ENCODE data around the gene PANK1.

PANK1 gene

GRCh38 chr10:89662596-89662995, 17.6 kb upstream of the PANK1 start:
- ATAC-seq (no peak), DNase-seq (no peak)
- Mint-ChIP-seq H3K27ac (no peak overlapping the region), H3K9me3 (no peaks in the 10 kb centered on the region), H3K27me3 (peaks cover 8% of the 10 kb centered on the region), H3K4me1 (no peaks in the 10 kb centered on the region), H3K4me3 (no peak overlapping the region)

- Mint-ChIP-seq H3K27ac (no peak overlapping the region), H3K4me1 (no peaks in the 10 kb centered on the region), H3K27me3 (no peaks in the 10 kb centered on the region), H3K9me3 (peaks cover 5 to 7% of the 10 kb centered on the region in 2 donors), H3K4me3 (no peak overlapping the region)
- DNase-seq, result no peak
- ATAC-seq, result no peak
Observed at GRCh38 chr10:89659143-89660131, 14.4 kb upstream of the PANK1 start.

- Mint-ChIP-seq H3K9me3 (peaks cover 5 to 7% of the 10 kb centered on the region in 2 donors), H3K4me1 (no peaks in the 10 kb centered on the region), H3K27me3 (no peaks in the 10 kb centered on the region), H3K27ac (no peak overlapping the region), H3K4me3 (no peak overlapping the region)
- DNase-seq (no peak), ATAC-seq (no peak)
Observed at GRCh38 chr10:89657302-89657701, 12.3 kb upstream of the PANK1 start.

DNA sequence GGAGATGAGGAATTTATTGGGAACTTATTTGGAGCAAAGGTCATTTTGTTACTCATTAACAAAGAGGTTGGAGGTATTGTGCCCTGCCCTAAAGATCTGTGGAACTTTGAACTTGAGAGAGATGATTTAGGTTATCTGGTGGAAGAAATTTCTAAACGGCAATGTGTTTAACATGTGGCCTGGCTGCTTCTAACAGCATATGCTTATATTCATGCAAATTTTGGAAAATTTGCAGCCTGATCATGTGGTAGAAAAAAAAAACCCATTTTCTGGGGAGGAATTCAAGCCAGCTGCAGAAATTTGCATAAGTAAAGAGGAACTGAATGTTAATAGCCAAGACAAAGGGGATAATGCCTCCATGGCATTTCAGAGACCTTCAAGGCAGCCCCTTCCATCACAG, 10.7 kb upstream of the PANK1 start:
- ATAC-seq (no peak), DNase-seq (no peak)
- H3K27ac Mint-ChIP-seq, result no peak overlapping the region
- H3K4me1 Mint-ChIP-seq, result no peaks in the 10 kb centered on the region
- H3K4me3 Mint-ChIP-seq, result no peak overlapping the region
- peaks cover 5 to 7% of the 10 kb centered on the region in 2 donors for H3K9me3 Mint-ChIP-seq
- H3K27me3 Mint-ChIP-seq, result no peaks in the 10 kb centered on the region

GRCh38 chr10:89653410-89653869, 8.4 kb upstream of the PANK1 start:
- DNase-seq (no peak), ATAC-seq (no peak)
- Mint-ChIP-seq H3K4me1 (no peaks in the 10 kb centered on the region), H3K27me3 (peaks cover 16% of the 10 kb centered on the region), H3K4me3 (no peak overlapping the region), H3K27ac (no peak overlapping the region), H3K9me3 (peaks cover 5 to 7% of the 10 kb centered on the region in 2 donors)

DNA sequence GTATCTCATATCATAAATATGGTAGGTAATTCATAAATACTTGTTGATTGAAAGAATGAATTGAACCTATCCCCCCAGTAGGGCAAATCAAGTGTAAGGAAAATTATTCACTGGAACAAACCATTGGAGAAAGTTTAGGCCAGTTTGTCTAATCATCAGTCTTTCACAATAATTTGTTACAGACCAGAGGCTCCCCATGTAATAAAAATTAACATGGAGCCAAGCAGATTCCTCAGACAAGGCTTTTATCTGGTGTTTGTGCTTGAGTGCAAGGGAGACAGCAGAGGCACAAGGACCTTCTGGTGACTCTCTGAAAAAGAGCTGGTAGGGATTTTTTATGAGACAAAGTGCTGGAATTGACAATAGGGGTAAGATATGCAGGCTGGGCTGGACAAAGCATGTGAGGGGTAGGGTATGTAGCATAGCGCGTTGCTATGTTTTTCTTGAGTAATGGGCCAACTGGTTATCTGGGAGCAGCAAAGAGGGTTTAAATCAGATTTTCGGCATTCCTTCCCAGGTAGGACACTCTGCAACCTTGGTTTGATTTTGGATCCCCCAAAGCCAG, 7.8 kb upstream of the PANK1 start:
- ATAC-seq (no peak), DNase-seq (no peak)
- Mint-ChIP-seq H3K27ac (no peak overlapping the region), H3K4me1 (no peaks in the 10 kb centered on the region), H3K9me3 (peaks cover 5 to 7% of the 10 kb centered on the region in 2 donors), H3K4me3 (no peak overlapping the region), H3K27me3 (peaks cover 21% of the 10 kb centered on the region)

DNA sequence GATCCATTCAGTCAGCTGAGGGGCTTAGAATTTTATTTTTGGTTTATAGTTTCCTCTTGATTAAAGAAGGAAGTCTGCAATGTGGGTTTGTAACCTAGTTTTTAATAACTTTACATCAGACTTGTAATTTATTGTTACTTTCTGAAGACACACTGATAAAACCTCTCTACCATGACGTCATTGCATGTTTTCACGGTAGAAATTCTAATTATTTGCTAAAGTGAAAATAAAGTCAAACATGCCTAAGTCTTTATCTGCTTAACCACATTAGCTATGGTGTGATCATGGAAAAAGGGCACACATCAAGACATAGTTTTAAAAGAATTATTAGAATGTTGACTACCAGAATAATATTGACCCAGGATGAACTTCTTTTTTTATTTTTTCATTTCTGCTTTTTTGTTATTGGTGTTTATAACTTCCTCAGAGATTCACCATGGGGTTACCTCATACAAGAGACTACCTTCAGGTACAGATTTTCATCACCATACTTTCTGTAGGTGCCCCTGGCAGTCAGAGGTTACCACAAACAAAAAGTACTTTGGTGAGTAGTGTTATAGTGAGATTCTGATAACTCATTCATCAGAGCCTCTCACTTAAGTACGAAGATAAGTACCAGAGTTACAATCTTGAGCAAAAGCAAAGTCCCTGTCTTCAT, 7.0 kb upstream of the PANK1 start:
- DNase-seq, result no peak
- Mint-ChIP-seq H3K4me1 (no peaks in the 10 kb centered on the region), H3K27ac (no peak overlapping the region), H3K4me3 (no peak overlapping the region), H3K9me3 (peaks cover 5 to 7% of the 10 kb centered on the region in 2 donors), H3K27me3 (peaks cover 30% of the 10 kb centered on the region)
- ATAC-seq, result peak; percentile 12

DNA sequence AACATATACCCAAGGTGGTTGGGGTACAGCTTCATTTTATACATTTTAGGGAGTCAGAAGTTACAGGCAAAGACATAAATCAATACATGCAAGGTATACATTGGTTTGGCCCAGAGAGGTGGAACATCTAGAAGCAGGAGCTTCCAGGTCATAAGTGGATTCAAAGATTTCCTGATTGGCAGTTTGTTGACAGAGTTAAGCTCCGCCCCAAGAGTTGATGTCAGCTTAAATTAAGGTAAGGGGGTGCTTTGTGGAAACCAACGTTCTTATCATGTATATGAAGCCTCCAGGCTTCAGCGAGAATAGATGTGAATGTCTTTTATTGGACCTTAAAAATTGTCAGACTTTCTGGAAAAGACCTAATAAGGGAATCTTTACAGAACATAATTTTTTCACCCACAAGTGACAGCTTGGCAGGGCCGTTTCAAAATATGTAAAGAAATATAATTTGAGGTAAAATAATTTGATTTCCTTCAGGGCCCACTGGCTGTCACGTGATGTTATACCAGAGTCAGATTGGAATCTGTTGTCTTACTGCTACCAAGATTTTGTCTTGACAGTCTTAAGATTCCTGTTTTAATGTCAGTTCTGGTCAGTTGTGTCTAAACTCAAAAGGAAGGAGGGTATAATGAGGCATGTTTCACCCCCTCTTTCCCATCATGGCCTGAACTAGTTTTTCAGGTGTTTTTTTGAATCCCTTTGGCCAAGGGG, 6.3 kb upstream of the PANK1 start:
- Mint-ChIP-seq H3K4me1 (no peaks in the 10 kb centered on the region), H3K9me3 (peaks cover 5 to 7% of the 10 kb centered on the region in 2 donors), H3K27me3 (peaks cover 37% of the 10 kb centered on the region), H3K4me3 (no peak overlapping the region), H3K27ac (peak overlapping the region in 1 of 2 donors; percentile 30)
- no peak for ATAC-seq
- no peak for DNase-seq

GRCh38 chr10:89649051-89649450, 4.0 kb upstream of the PANK1 start:
- peaks cover 6% of the 10 kb centered on the region for H3K4me1 Mint-ChIP-seq

DNA sequence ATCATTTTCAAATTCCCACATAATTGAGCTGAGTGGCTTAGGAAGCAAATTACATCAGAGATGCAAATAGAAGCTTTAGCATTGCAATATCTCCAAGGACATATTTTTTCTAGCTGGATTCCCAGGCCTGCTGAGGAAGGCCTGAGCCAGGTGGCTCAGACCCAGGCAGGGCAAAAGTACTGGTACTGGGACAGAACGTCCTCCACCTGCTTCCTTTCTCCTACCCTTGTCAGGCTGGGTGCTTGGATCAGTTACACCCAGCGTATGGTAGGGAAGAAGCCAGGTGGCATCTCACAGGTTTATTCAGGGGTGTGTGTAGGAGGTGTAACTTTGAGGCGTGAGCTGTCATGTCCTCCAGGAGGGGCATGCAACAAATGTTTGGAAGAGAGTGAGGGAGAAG, 3.0 kb upstream of the PANK1 start:
- Mint-ChIP-seq H3K27ac (no peak overlapping the region), H3K4me3 (no peak overlapping the region), H3K4me1 (peaks cover 6% of the 10 kb centered on the region), H3K9me3 (no peaks in the 10 kb centered on the region), H3K27me3 (peaks cover 47% of the 10 kb centered on the region)
- ATAC-seq, result no peak
- no peak for DNase-seq

More at GRCh38 chr10:89649051-89649450, 4.0 kb upstream of the PANK1 start:
- ATAC-seq (no peak), DNase-seq (no peak)
- Mint-ChIP-seq H3K4me3 (no peak overlapping the region), H3K27me3 (peaks cover 47% of the 10 kb centered on the region), H3K27ac (no peak overlapping the region), H3K9me3 (no peaks in the 10 kb centered on the region)

GRCh38 chr10:89646889-89647657, 2.0 kb upstream of the PANK1 start:
- ATAC-seq, result no peak
- no peak for DNase-seq
- peak overlapping the region in 1 of 2 donors; percentile 4 for H3K27ac Mint-ChIP-seq
- no peak overlapping the region for H3K4me3 Mint-ChIP-seq
- H3K27me3 Mint-ChIP-seq, result peaks cover 47% of the 10 kb centered on the region
- H3K4me1 Mint-ChIP-seq, result peaks cover 6% of the 10 kb centered on the region
- H3K9me3 Mint-ChIP-seq, result no peaks in the 10 kb centered on the region

DNA sequence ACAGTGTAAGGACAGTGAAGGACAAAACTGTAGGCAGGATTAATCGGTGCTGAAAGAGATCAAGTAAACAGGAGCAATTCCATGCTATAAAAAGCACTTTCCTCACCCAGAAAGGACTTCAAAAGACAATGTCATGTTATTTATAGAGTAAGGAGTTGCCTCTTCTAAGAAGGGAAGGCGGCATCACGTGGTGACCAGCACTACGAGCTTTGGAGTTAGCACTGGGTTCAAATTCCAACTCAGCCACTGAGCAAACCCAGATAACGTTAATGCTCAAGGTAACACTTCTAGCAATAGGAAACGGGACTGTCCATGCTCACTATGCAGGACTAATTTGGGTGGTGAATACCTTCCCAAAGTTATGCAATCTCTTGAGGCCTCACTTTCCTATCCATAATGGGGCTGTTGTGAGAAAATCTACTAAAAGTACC, 715 bp upstream of the PANK1 start:
- no peak for DNase-seq
- Mint-ChIP-seq H3K9me3 (no peaks in the 10 kb centered on the region), H3K27me3 (peaks cover 47% of the 10 kb centered on the region), H3K27ac (no peak overlapping the region), H3K4me1 (peaks cover 6% of the 10 kb centered on the region), H3K4me3 (no peak overlapping the region)
- no peak for ATAC-seq

DNA sequence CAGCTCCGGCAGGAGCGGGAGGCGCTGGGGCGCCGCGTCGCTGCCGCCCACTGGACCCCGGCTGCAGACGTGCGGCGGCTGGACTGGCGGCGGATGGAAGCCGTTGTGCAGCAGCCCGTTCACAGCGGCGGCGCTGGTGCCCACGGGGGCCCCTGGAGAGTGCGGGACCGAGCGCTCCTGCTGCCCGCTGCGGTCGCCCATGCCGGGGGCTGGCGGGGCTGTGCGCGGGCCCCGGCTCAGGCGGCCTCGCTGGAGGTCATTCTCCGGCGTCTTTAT, 413 bp downstream of the PANK1 start:
- ATAC-seq, result peak; percentile 55
- DNase-seq, result no peak
- no peaks in the 10 kb centered on the region for H3K9me3 Mint-ChIP-seq
- H3K4me1 Mint-ChIP-seq, result peaks cover 6% of the 10 kb centered on the region
- H3K27ac Mint-ChIP-seq, result peak overlapping the region in 1 of 2 donors; percentile 82
- H3K4me3 Mint-ChIP-seq, result no peak overlapping the region
- peaks cover 40% of the 10 kb centered on the region for H3K27me3 Mint-ChIP-seq

DNA sequence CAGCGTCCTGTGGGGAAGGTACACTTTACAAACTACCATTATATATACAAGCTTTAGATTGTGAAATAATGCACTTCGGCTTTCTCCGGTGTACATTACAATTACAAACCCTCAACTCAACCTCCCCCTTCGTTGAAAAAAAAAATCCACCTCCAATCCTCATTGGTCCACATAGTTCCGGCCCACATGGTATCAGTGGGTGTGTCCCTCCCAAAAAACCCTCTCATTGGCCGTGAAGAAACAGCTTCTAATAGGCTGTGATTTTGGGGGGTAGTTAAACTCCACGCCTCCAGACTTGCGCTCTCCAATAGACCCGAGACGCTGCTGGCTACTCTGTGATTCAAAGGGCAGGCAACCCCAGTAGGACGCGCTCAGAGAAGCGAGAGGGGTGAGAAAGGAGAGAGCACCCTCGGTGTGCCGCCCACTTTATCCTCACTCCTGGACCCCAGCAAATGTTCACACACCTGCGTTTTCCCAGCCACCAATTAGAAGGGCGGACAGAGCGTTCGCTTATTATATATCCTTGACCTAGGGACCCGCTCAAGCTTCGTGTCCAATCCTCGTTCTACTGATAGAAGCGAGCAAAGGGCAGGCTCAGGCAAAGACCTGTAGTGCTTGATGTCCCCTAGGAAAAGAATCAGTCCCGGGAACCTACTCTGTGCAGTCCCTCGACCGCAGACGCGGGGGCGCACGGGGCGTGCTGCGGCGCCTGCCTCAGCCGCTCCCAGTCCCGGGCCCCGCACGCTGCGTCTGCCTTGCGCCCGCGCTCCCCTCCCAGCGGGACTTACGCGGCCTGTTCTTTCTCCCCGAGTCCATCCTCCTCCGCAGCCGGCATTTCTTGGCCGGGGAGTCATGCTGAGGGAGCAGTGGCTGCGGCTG, 991 bp downstream of the PANK1 start:
- DNase-seq, result peak; percentile 70 to 76
- peaks cover 6% of the 10 kb centered on the region for H3K4me1 Mint-ChIP-seq
- peak overlapping the region in 1 of 2 donors; percentile 82 for H3K27ac Mint-ChIP-seq
- no peak overlapping the region for H3K4me3 Mint-ChIP-seq
- ATAC-seq, result peak; percentile 86
- H3K27me3 Mint-ChIP-seq, result peaks cover 36% of the 10 kb centered on the region
- no peaks in the 10 kb centered on the region for H3K9me3 Mint-ChIP-seq
